GM19240 (cell line): ENCODE results near the gene AUH.
"Not testable (repeated sequence)": the region's sequence is repeated elsewhere in the genome, so short reads cannot be mapped to it uniquely, and the experiment has no call there.

Experiments used
- DNase-seq: peaks from one replicate; pipeline ENCODE4 v3.0.0; 2011; ENCODE audit warnings: low spot score; ENCODE audit not compliant: insufficient read length

Gene AUH

DNA sequence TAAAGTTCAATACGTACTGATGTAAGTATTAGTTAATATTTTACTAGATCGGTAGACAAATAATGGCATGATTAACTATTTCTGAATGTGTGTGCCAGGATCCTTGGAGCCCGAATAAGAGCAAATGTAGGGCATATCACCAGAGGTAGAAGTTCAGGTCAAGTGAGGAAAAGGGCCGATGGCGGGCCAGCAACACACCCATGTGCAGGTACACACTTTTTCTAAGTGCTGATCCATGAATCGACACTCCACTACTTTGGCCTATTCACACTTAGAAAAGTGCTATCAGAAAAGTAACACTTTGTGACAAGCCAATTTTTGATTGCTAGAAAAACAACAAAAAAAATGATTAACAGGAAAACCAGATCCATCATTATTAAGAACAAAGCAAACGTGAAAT is 150.3 kb downstream of the AUH start:
- no peak for DNase-seq

DNA sequence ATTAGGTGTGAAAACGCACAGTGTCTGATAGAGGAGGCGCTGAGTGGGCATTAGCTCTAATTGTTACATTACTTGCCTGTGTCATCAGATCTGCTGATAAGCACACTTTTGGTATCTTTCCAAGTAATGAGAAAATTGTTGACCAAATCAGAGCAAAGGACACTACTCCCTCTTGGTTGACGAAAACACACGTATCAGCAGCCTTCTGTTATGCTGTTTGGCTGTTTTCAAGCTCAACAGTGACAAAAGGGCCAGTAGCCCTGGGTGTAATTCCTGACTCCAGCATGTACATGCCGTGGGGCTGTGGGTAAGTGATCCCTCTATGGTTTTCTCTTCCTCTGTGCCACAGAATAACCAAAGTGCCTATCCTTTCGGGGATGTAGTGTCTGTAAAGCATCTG is 151.4 kb downstream of the AUH start:
- no peak for DNase-seq

DNA sequence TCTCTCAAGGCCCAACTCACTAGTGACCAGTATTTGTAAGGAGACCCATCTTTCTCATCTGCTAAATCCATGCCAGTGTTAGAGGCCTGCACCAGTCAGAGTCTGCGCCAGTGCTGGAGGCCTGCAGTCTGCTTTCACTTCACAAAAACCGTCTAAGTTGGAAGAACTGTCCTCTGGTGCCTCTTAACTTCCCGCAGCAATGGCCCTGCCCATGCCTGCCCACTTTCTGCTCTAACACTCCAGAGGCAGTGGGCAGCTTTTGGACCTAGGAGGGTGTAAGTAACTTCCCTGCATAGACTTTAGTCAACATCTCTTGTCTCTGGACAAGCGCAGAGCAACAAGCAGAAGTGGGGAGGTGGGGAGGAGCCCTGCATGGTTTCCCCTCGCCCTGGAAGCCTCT is 152.9 kb downstream of the AUH start:
- no peak for DNase-seq

DNA sequence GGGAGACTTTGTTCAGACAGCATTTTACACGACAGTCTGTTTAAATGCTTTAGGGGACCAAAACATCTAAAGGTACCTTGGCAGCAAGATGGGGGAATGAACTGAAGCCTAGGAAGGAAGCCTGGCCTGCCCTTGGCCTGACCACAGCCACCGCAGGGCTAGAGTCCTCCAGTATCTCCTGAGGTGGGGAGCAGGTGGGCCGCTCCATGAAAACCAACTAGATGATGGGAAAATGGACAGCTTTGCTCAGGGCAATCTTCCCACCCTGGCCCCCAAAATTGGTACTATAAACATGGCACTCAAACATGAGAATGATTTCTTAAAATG is 153.3 kb downstream of the AUH start:
- DNase-seq = no peak

DNA sequence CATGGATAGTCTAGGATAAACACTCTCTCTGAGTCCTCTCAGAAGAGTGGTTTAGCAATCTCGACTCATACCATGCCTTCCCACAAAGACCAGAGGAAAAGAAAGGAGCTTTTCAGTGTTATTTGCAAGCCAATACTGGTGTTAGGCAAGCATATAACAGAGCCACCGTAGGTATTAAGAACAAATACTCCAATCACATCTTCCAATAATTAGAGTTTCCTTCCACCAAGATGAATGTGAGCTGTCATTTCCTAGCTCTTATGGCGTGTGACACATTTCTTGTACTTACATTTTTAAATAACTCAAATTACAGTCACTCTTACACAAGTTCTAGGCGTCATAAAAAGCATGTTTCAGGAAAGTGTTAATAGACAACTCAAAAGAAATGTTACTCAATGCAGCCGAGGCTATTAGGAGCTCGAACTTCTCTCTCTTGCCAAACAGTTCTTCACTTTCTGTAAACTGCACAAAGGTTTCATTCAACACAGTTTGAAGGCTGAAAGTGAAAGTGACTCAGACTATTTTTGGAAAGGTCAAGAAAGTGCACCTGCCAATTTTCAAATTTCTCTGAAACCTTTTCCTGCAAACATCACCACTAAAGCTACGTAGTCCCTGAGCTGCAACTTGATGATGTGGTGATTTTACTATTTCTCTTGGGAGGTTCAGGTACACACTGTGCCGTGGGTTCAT is 153.8 kb downstream of the AUH start:
- no peak for DNase-seq

DNA sequence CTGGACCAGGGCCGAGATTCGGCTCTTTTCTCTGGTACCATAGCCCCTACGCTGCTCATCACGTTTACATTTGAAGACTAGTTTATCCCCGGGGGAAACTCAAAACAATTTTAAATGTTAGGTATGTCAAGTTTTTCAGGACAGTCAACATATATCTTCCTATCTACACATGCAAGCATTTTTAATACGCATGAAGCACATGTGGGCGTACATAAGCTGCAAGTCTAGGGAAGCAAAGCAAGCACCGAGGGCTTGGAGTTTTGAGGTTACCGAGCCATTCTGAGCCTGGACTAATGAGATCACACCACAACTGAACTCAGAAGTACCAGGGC is 154.4 kb downstream of the AUH start:
- DNase-seq = no peak

DNA sequence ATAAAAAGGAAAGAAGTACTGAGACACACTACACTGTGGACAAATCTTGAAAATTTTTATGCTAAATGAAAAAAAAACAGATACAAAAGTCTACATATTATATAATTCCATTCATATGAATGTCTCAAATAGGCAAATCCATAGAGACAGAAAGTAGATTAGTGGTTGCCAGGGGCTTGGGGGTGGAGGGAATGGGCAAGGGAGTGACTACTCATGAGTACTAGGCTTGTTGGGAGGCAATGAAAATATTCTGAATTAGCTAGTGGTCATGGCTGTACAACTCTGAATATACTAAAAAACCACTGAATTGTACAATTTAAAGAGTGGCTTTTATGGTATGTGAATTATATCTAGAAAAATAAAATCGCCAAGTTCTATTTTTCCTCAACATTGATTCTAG is 154.9 kb downstream of the AUH start:
- no peak for DNase-seq

DNA sequence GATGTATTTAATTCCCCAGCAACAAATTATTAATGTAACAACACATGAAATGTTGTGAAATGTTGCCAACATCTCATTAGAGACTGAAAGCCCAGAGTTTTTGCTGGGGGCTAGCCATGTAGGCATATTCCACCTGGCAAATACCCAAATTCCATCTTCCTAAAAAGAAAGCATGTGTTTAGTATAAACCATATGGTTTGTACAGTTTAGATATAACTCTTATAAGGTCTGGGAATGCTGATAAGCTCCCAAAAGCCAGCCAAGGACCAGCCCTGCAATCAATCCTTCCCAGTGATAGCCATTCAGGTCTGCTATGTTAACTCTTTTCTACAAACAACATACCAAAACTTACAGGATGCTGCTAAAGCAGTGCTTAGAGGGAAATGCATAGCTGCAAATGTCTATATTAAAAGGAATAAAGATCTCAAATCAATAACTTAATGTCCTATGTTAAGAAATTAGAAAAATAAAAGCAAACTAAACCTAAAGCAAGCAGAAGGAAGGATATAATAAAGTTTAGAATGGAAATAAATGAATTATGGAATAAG is 158.9 kb downstream of the AUH start:
- DNase-seq = no peak

DNA sequence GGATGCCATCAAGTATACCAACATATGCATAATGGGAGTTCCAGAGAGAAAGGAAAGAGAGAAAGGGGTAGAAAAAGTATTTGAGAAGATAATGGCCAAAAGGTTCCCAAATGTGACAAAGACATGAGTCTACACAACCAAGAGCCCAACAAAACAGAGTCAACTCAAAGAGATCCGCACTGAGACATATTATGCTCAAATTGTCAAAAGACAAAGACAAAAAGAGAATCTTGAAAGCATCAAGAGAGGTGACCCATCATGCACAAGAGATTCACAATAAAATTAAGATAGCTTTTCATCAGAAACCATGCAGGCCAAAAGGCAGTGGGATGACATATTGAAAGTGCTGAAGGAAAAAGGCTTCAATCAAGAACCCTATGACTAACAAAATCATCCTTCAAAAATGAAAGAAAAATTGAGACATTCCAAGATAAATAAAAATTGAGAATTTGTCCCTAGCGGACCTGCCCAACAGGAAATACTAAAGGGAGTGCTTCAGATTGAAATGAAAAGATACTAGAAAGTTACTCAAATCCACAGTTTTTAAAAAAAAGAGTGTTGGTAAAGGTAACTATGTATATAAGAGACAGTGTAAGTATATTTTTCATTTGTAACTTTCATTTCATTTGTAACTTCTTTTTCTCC is 160.9 kb downstream of the AUH start:
- DNase-seq = no peak

DNA sequence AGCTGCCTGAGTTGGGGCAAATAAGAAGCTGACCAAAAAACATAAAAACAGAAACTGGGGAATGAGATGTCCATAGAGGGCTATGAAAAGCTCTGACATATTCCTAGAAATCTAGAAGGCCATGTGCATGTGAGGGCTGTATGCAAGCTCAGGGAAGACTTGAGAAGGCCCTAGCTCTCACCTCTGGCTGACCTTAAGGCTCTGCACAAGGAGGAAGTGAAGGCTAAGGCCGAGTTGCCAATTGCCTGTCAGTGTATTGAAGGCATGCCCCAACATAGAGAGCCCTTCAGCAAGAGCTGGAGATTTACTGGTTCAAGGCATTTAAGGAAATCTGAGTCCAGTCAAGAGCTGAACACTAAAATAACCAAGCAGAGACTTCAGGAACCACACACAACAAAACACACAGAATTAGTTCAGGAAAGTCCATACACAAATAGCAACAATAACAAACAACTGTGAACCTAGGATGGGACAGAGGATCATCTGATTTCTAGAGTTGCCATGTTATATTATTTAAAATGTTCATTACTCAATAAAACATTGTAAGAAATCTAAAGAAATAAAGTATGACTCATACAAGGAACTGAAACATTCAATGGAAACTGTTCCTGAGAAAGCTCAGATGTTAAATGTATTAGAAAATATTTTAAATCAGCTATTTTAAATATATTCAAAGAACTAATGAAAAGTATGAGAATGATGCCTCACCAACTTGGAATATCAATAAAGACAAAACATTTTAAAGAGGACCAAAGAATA is 161.8 kb downstream of the AUH start:
- DNase-seq = no peak

DNA sequence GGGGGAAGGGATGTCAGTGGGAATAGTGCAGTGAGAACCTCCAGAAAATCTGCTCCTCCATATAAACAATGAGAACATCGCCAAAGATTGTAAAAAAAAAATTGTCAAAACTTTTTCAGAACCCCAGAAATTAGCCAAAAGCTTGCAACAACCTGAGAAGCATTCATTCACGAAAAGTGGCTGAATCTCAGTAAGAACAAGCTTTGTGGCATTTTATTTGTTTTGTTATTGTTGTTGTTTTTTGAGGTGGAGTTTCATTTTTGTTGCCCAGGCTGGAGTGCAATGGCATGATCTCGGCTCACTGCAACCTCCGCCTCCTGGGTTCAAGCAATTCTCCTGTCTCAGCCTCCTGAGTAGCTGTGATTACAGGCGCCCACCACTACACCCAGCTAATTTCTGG is 162.8 kb downstream of the AUH start:
- not testable (repeated sequence) for DNase-seq

DNA sequence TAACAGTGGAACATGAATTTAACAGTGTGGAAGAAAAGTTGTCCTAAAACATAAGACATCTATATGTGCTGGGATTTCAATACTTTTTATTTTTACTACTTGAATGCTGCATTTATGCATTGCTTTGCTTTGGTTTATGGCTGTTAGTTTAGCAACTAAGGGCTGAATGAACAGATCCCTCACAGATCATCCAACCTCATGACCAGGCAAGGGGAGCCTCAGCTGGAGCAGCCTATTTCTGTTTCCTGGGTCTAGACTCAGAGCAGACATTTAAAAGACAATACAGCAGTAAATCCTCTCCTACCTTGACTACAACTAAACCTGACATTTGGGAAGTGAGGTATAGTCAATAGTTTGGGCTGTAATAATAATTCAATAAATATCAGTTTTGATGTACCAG is 163.3 kb downstream of the AUH start:
- DNase-seq = no peak

DNA sequence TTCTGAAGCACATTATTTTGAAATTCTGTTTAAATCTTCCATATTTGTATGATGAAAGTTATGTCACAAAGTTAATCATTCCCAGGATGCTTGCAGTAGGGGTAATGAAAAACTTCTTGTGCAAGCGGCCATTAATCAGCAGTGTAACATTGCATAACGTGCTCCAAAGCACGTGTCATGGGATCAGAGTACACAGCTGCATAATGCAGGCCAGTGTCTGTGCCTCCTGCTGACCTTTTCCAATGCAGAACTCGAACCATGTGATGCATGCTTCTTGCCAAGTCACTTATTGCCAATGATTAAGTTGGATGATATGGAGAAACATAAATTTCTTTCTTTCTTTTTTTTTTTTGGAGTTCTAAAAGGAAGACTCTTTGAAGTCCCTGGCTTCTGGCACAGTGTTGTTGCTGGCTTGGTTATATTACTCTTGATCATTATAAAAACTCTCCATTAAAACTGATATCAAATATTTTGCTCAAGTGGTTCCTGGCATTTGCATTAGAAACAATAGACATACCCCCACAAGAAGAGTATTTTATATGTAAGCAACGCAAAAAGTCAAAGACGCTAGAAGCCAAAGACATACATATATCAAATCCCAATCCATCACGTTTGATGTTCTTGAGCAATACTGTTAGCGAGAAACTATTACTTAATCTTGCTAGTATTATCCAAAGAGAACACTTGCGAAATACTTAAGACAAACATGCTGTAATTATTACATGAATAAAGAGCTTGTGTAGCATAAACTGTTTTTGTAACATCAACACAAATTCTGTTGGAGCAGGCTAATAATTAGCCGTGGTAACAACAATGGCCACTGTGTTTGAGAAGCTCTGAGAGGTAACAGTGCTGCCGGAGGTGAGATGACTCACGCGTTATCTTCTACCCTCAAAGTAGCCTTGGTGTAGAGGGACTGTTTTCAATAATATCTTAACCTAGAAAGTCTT is 164.2 kb downstream of the AUH start:
- DNase-seq = no peak

DNA sequence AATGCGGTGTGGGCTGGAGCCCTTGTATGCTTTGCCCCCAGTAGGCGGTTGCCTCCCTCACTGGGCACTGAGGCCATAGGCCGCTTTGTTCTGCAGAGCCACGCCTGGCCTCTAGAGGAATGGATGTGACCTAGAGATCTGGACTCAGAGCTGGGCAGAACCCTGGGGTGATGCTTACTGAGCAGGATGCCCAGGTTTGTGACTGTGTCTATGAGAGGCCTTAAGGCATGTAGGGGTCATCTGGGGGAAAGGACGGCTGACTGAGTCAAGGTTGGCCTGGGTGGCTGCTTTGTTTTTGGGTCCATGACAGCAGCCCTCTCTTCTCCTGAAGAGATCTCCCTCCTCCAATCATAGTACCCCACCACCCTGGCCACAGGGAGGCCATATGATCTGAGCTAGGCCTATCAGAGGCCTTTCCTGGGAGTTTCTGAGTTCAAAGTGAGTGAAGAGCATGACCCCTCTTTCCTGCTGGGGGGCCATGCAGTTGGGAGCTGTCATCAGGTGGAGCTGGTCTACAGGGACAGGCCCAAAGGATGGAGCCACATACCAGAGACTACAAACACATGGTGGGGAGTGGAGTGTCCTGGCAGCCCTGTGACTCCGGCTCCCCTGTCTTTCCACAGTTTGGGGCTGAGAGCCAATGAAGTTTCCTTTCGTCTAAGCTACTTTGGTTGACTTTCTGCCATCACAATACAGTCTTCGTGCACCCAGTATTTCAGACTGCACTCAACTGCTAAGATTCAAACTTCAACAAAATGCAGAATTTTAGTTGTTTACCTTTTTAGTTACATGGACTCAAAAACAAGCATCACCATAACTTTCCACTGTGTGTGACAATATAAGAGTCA is 165.4 kb downstream of the AUH start:
- DNase-seq = no peak

DNA sequence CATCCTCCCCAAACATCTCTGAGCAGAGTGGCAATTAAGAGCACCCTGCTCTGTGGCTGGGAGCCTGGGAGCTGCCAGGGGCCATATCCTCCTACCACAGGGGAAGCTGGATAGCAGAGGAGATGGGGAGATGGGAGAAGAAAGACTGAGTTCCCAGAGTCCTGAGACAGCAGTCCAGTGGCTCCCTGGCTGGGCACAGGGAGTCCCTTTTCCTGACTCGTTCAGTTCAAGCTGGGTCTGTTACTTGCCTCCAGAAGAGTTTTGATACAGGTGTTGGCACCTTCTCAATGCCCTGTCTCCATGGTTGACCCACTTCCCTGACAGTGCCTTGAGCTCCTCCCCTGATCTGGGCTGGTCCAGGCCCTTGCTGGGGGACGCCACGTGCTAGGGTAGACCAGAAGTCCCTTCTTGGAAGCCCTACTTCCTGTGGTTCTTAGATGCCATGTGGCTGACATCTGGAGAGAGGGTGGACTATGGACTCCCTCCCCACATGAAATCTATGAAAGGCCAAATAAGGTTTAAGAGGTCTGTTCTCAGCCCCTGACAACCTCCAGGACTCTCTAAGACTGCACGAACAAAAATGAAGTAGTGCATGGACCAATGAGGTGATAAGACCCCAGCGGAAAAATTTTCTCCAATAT is 166.2 kb downstream of the AUH start:
- no peak for DNase-seq

DNA sequence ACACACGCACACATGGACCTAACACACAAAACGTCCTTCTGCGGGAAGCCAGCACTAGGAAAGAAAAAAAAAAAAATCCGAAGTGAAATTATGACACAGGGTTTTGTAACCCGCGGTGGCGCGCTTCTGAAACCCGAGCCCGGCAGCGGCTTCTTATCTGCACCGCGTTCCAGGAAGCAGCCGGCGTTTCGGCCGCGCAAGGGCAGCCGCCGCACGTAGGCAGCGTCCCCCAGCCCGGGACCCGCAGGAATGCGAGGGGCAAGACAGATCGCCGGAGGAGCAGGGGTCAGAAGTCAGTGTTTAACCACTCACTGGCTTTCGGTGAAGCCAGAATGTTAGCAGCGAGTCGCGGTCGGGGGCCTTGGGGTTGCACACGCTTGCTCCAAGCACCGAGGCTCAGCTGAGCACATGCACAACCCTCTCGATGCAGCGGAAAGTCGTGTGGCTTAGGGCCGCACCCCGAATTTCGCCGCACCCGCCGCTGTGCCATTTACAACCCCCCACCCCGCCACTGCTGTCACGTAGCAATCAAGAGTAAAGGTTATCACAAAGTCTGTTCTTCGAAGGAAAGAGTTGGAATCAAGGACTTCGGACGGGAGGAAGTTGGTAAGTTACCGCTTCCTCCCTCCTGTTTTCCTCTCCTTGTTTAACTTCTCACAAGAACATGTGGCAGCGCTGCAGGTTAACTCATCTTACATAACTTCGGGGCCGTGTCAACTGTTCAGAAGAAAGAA is 167.9 kb downstream of the AUH start:
- DNase-seq = no peak

DNA sequence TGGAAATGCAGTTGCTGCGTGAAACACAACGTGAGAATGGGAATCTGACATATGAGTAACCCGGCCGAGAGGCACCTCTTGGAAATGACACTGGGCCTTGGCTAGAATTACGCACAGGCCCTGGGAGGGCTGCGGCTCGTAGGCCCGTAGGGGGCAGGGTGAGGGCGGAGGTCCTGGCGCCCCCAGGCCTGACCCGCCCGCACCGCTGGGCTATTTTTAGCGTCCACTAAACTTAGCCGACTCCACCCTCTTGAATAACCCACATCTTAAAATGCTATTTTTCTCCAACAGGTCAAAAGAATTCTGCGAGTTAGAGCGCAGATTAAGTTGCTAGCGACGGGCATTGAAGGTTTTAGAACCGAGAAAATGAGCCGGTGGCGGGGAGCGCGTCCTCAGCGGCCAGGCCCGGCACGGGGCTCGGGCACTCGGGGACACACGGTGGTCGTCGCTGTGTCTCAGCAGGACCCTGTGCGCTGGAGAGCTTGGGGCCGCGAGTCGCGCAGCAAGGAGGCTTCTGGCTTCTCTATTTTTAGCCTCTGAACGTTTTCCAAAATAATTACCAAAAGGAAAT is 168.5 kb downstream of the AUH start:
- DNase-seq = no peak

DNA sequence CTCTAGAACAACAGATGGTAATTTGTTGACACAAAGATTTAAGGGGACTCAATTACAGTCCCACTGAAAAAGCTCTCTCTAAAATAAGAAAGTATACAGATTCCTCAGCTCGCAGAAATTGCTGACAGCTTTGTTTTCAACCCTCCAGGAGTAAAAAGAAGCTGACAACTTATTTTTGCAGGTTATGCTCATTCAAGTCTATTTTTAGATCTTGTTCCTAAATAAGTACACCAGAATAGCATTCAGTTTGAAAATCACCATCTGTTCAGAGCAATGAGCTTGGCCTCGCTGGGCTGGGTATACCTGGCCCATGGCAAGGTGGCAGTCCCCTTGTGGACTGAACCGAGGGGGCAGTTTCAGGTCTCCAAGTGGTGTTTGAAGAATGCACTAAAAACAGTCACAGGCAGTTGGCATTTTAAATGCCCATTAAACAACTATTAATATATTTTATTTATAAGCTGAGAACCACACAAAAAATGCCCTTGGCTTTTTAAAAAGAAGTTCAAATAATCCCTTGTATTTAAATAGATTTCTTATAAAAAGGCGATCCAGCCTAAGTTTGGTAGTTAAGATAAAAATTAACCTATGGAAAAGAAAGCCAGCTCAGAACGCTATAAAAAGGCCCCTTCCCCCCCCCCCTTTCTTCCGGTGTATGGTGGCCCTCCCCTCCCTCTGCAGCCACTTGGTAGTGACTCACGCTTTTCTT is 169.2 kb downstream of the AUH start:
- DNase-seq = no peak
